Hindlimb muscle (tissue), 1 donor: Measurements from ENCODE around the gene NUP50. TPM values are rescaled to one million over a fixed set of nuclear protein-coding genes. Genes with fewer than 3 reads are reported as not detected.

Source experiments
- DNase-seq: peaks from one replicate; pipeline ENCODE4 v3.0.0-alpha.2; 2013
- polyA plus RNA-seq: library from polyadenylated mRNA; unstranded; fragments of 120-200 nt; gene quantifications from one replicate; pipeline ENCODE4 v1.2.1, GENCODE V29; 2013; ENCODE audit not compliant: insufficient read length

The NUP50 gene
- polyA plus RNA-seq, 1 donor, result 18.7 TPM

DNA sequence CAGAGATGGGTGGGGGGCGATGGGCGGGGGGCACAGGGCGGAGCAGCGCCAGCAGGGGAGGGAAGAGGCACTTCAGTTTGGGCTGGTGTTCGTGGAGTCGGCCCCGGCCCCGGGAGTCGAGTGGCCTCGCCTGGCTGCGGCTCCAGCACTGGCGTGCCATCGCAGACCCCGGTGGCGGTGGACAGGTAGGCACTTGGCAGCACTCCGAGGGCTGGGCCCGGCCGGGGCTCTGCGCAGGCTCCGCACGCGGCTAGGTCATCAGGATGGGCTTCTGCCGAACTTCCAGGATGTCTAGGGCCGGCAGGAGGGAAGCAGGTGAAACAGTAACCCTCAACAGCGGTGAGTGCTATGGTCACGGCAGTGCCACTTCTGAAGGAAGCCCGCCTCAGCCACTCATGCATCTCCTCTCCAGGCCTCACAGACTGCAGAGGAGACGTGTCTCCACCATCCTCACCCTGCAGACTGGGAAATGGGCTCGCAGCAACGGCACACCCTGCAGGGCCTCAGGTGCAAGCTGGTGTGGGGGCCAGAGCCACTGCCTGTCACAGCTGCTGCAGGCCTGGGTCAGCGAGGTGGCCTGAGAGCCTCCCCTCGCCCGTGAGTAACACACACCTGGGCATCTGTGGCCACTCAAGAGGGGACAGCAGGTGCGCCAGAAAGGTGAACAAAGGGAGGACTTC is 33.3 kb downstream of the NUP50 start:
- no peak for DNase-seq

DNA sequence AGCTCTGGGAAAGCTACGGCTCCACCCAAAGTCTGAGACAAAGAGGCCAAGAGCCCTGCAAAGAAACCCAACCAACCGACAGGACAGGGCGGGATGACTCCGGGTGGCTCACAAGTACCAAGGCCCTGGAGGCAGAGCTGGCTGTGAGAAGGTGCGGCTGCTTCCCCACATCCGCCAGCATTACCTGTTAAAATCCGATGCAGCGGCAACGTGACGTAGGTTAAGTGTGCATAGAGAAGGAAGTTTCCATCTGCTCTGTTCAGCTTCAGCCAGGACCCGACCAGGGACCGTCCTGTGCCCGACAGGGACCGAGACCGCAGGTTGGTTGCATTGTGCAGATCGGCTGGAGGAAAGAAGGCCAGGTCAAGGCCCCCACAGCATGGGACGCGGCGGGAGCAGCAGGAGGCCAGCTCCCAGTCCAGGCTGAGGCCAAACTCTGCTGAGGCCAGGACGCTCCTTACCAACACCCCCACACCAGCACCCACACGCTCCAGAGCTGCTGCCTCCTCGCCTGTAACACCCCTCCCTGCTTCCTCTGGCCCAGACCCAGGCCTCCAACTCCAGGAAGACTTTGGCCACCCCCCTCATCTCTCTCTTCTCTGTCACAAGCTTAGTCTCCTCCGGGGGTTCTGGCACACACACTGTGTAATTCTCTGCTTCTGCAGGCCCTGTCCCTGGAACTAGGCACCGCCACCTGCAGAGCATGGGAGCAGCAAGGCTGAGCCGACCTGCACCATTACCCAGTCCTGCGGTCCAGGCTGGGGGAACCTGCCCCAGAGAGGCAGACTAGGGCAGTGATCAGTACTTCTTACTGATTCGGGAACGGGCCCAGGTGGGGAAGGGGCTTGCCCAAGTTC is 34.1 kb downstream of the NUP50 start:
- DNase-seq, result no peak

DNA sequence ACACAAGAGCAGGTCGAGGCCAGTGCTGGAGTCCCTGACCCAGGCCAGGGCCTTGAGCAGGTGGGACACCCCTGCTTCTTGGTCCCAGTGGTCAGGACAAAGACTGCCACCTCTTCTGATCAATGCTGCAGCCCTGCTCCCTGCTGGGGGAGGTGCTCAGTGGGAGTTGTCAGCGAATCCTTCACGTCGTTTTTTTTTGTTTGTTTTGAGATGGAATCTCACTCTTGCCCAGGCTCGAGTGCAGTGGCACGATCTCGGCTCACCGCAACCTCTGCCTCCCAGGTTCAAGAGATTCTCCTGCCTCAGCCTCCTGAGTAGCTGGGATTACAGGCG is 34.7 kb downstream of the NUP50 start:
- DNase-seq, result no peak

DNA sequence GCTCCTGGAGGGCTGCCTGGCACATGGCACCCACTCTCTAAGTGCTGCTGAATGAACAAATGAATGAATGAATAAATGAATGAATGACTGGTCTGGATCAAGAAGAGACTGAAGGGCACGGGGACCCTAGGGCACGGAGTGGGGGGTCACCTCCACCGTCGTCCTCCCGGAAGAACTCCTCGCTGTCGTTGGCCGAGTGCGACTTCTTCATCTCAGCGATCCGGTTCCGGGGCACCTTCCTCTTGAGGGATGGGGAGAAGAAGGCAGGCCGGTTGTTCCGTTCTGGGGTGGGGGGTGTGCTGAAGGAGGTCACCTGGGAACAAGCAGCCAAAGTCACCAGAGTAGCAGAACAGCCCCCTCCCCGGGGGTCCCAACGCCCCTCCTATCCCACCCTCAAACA is 36.0 kb downstream of the NUP50 start:
- DNase-seq, result no peak

GRCh38 chr22:45200230-45200629 is 36.5 kb downstream of the NUP50 start:
- no peak for DNase-seq

DNA sequence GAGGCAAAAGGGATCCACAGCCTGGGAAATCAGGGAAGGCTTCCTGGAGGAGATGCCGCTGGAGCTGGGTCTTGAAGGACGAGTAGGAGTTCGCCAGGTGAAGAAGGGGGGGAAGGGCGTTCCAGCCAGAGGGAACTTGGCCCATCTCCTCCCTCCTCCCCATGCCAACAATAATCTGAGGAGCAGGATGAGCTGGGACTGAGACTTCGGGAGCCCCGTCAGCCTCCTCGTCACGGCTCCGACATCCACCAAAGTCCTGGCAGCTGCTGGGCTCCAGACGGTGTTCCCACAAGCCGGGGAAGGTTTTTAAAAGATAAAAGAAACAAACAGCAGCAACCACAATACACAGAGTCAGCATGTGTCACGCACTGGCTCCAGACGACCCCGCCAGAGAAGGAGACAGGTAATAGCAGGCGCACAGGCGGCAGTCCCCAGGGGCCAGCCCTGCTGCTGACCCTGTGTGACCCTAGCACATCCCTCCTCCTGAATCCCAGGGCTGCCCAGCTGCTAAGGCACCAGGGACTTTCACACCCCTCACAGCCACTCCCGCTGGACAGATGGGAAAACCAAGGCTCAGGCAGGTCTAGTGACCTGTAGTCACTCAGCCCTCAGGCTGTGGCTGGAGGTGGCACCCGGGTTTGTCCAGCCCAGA is 37.3 kb downstream of the NUP50 start:
- DNase-seq, result no peak

GRCh38 chr22:45201678-45202332 is 38.1 kb downstream of the NUP50 start:
- DNase-seq, result no peak

DNA sequence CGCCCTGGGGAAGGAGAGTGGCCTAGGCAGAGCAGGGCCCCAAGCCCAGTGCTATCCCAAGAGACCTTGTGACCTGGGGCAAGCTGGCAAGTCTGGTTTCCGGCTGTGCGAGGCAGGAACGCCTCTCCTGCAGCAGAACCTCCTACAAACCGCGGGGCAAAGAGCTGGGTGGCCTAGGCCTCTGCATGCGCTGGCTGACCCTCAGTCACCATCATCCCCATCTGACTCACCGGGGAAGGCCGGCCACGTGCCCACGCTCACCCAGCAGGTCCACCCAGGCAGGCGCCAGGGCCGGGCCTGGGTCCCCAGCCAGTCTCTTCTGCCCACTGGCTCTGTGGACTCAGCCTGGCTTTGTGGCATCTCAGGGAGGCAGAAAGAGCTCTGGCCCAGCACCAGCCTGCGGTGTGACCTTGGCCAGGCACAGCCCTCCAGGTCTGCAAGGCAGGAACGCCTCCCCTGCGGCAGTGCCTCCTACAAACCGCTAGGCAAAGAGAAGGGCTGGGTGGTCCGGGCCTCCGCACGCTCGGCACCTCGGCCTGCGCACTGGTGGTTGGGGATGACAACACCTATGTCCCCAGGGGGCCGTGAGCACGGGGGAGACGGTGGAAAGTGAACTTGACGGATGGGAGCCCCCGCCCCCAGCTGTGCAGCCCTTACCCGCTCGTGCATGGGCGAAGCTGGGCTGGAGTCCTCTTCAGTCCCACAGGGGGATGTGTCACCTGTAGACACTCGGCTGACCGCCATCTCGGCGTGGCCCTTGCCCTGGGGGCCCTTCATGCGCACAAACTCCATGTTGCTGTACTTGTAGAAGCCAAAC is 38.8 kb downstream of the NUP50 start:
- DNase-seq, result no peak

- no peak for DNase-seq
Observed at GRCh38 chr22:45203150-45203951, 39.6 kb downstream of the NUP50 start.

- no peak for DNase-seq
Observed at GRCh38 chr22:45204241-45204640, 40.5 kb downstream of the NUP50 start.

DNA sequence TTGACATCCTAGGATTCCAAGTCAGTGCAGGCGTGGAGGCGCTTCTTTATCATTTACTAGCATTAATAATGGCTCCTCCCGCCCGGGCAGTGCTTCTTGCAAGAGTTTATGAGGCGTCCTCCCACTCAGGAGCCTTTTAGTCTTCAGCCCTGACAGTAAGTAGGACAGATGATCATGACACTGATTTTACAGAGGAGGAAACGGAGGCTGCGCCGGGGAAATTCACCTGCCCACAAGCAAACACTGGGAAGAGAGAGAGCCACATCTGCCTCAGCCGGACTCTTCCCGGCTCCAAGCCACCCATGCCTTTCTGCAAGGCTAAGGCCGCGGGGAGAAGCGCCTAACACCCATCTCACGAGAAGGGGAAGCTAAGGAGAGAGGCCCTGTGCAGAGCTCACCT is 41.1 kb downstream of the NUP50 start:
- DNase-seq, result no peak

GRCh38 chr22:45205276-45205925 is 41.7 kb downstream of the NUP50 start:
- DNase-seq, result no peak

- DNase-seq, result no peak
Observed at GRCh38 chr22:45206233-45206632, 42.5 kb downstream of the NUP50 start.

- no peak for DNase-seq
Observed at GRCh38 chr22:45207533-45207932, 43.8 kb downstream of the NUP50 start.

DNA sequence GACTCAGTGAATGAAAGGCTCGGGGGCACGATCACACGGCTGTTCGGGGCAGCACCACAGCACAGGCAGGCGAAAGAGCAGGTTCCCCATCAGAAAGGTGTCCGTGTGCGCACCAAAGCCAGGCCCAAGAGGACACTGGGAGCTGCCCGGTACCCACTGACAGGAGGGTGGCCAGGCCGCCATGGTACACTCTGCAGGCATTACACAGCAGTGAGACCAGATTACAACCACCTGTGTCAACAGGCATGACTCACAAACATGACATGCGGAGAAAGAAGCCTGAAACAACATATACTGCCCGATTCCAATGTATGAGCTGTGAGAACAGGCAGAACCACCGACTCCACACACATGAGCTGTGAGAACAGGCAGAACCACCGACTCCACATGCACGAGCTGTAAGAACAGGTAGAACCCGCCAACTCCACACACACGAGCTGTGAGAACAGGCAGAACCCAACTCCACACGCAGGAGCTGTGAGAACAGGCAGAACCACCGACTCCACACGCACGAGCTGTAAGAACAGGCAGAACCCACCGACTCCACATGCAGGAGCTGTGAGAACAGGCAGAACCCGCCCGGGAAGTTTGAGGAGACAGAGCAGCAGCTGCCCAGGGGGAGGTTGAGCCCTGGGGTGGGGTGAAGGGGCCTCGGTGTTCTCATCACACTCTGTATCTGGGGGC is 44.4 kb downstream of the NUP50 start:
- no peak for DNase-seq

DNA sequence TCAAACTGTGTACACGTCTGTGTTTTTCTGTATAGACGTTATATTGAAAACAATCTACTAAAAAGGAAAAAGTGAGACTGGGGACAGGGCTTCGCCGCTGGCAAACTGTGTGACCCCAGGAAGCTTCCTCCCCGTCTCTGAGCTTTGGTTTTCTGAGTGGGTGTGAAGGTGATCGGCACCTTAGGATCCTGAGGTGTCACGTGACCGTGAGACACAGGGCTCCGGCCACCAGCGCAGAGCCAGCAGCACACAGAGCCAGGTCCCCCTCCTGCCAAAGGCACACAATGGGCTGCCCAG is 44.9 kb downstream of the NUP50 start:
- DNase-seq, result no peak

DNA sequence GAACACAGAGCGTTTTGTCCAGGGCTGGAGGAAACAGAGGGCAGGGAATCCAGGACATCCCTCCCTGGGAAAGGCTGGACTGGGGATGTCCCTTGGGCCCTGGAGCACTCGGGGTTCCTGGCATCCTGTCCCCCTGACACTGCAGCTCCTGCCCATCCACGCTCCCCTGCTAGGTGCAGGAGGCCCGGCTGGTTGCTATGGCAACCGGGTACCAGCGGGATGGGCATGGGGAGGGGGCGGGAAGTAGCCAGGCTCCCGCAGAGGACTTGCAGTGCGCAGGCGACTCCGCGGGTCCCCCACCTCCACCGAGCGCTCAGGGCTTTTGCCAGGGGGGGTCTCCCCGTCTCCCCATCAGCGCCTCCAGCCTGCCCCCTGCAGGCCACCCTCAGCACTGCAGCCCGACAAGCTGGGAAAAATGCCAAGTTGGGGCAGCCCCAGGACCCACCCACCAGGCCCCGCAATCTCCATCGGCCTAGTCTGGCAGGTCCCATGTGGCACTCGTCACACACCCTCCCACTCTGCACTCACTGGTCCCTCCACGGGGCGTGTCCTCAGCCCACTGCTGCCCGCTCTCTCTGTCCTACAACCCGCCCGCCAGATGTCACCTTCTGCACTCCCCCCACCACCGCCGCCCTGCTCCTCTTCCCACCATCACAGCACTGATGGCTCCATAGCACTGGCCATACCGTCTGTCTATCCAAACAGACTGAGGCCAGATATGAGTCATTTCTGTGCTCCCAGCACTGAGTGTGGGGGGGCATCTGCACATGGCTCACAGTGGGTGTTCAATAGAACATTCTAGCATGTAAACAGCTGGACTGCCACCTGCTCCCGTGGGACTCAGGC is 45.5 kb downstream of the NUP50 start:
- DNase-seq, result no peak

DNA sequence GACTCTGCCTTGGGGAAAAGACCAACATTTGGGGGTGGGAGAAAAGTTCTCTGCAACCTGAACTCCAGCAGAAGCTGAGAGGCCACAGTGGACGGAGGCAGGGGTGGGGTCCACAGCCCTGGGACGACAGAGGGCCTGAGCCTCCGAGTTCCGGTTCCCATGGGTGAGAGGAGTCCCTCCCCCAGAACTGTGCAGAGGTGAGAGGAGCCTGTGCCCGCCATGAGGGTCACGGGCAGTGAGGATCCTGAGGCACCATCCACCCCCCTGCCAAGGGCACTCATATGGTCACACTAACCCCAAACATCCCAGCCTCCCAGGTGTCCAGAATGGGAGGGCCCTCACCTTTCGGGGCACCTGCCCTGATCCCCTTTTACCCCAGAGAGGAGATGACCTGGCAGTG is 46.4 kb downstream of the NUP50 start:
- DNase-seq, result no peak

GRCh38 chr22:45210577-45210976 is 46.9 kb downstream of the NUP50 start:
- no peak for DNase-seq

GRCh38 chr22:45210991-45211390 is 47.3 kb downstream of the NUP50 start:
- peak; percentile 54 for DNase-seq
